ENCODE measurements around the gene EVC. TPM values are rescaled to one million over a fixed set of nuclear protein-coding genes. Genes with fewer than 3 reads are reported as not detected.

The EVC gene
- polyA plus RNA-seq (ENCODE audit: insufficient read length) = 14.8 TPM

DNA sequence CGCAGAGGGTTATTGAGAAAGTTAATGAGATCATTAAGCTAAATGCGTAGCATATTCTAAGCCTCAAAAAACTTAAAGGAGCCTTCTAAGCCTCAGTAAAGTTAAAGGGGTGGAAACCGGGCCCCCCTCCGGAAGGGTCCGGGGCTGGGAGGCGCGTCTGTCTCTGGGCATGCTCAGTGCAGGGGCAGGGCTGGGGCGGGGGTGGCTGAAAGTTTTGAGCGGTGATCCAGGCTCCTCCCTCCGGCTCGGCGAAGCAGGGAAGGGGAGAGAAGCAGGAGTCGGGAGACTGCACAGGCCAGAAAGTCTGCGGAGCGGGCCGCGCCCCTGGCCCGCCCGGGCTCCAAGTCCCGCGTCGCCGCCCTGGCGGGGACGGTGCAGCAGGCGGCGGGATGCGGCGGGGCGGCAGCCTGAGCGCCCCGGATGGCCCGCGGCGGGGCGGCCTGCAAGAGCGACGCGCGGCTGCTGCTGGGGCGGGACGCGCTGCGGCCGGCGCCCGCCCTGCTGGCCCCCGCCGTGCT, at the start of gene EVC:
Gene EVC, plus strand, starts transcription at position 241 of the 518 bp plus-strand sequence. Its CDS starts 180 bp downstream, at position 421.
- peak; percentile 47 for DNase-seq (ENCODE audit: low read depth)

DNA sequence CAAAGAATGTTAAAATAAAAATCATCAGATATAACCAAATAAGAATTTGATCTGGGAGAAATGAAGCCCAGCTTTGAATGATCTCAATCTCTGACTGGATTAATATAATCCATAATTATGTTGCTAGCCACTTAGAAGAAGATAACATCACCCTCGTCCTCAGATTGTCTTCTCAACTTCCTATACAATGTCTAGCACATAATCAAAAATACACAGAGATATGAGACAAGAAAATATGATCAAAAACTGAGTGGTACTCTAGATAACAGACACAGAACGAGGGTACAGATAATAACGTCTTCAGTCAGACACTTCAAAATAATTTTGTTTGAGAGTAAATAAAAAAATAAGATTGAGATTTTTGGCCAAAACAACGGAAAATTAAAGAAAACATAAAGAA, 49.8 kb upstream of the EVC start:
- no peak for DNase-seq (ENCODE audit: low read depth)

DNA sequence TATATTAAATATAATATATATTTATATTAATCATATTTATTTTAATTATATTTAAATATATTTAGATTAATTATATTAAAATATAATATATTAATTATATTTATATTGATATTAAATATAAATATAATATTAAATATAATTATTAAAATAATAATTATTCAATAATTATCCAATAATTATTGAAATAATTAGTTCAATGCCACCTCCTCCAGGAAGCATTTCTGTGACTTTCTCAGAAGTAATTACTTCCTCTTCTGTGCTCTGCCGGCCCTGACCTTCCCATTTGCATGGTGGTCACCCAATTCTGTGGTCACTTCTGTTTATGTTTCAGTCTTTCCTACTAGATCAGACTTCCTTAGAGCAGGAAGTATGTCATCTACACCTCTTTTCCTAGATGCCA, 48.4 kb upstream of the EVC start:
- no peak for DNase-seq (ENCODE audit: low read depth)

DNA sequence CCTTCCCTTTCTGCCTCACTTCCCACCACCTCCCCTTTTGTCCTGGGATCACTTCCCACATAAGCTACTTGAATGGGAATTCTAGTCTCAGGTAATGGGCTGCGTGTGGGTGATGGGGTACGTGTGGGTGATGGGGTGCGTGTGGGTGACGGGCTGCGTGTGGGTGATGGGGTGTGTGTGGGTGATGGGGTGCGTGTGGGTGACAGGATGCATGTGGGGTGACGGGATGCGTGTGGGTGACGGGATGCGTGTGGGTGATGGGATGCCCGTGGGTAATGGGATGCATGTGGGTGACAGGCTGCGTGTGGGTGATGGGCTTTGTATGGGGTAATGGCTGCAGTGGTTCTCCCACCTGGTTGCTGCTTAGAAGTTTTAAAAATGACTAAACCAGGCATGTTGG, 46.2 kb upstream of the EVC start:
- DNase-seq (ENCODE audit: low read depth) = no peak

DNA sequence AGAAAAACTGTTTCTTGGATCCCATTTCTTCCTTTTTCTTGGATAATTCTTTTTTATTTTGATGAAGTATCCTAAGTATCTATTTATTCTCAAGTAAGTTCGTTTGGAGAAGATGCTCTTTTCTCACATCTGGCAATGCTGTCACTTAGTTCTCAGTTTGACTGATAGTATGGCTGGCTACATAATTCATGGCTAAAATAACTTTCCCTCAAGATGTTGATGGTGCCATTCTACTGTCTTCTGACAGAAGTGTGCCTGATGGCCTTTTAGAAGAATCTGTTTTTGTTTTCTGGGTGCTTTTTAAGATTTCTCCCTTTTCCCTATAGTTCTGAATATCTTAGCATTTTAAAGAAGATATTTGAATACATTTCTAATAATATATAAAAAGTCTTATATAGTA, 44.3 kb upstream of the EVC start:
- no peak for DNase-seq (ENCODE audit: low read depth)

DNA sequence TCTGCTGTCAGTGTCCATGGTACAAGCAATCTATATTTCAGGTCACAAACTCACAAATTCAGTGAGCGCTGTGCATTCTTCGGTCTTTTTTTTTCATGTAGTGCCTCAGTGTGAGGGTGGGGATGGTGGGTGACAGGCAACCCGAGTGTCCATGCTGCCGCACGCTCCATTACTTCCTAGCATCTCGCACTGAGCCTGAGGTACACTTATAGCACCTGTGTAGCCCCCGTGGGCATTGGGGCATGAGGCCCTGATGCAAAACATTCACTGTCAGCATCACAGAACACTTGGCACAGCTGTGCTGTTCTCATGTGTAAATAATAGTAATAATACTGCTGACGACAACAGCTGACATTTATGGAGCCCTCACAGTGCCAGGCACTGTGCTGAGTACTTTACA, 34.2 kb upstream of the EVC start:
- no peak for DNase-seq (ENCODE audit: low read depth)

DNA sequence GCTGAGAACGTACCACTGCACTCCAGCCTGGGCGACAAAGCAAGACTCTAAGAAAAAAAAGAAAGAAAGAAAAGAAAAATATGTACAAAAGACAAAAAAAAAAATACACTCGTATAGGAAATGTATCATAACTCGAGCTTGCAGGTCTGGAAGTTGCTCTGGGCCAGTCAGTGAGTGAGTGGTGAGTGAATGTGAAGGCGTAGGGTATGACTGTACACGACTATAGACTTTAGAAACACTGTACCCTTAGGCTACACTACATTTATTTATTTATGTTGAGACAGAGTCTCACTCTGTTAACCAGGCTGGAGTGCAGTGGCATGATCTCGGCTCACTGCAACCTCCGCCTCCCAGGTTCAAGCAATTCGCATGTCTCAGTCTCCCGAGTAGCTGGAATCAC, 32.0 kb upstream of the EVC start:
- no peak for DNase-seq (ENCODE audit: low read depth)

DNA sequence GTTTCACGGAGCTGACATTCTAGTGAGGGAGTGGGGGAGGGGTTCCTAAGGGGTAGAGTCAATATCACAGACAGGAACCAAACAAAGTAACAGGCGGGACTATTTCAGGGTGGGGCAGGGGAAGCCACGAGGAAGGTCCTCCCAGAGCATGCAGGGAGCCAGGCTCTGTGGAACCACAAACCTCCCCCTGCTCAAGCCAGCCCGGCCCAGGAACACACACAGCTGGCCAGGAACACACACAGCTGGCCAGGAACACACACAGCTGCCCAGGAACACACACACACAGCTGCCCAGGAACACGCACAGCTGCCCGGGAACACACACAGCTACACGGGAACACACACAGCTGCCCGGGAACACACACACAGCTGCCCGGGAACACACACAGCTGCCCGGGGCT, 27.4 kb upstream of the EVC start:
- no peak for DNase-seq (ENCODE audit: low read depth)

DNA sequence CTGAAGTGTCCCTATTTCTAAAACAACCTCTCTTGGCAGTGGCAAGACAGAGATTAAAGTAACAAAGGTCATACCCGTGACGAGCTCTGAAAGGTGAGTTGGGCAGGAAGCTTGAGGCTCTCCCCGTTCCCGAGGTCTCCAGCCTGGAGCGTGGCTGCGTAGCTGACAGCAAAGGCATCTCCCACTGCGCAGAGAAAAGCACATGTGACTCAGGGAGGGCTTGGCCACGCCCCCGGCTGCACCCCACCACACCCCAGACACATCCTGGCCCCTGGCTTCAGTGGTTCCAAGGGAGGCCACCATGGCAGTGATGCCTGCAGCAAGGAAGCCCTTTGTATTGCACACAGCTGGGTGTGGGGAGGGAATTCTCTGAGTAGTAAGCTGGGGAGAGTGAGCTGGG, 25.7 kb upstream of the EVC start:
- DNase-seq (ENCODE audit: low read depth) = no peak

DNA sequence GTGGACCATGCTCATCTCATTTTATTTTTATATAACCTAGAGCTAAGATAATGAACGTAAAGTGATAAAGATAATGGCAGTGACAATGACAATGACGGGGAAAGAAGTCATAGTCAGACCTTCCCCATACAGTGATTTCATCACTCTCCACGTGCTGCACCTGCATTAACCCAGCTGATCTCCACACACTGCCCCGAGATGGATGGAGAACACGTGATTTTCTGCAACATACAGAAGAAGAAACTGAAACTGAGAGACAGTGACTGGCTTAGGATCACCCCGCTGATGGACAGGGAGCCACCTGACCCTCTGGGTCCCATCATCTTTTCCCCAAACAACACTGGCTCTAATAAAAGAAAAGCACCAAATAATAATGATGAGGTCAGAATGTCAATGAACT, 24.7 kb upstream of the EVC start:
- no peak for DNase-seq (ENCODE audit: low read depth)

DNA sequence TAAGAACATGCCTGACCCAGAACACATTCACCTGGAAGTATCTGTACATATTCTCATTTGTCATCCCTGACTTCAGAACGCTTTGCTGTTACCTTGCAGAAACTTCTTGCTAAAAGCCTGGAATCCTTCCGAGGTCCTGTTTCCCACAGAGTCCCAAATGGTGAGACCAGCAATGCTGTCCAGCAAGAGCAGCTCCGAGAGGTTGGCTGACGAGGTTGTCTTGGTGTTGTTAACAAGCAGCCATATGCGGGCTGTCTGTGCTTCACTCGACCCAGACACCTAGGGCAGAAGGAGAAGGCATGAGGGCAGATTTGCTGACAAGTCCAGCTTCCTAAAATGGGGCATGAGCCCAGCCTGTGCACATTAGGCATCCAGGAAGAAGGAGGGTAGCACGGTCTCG, 21.9 kb upstream of the EVC start:
- no peak for DNase-seq (ENCODE audit: low read depth)

DNA sequence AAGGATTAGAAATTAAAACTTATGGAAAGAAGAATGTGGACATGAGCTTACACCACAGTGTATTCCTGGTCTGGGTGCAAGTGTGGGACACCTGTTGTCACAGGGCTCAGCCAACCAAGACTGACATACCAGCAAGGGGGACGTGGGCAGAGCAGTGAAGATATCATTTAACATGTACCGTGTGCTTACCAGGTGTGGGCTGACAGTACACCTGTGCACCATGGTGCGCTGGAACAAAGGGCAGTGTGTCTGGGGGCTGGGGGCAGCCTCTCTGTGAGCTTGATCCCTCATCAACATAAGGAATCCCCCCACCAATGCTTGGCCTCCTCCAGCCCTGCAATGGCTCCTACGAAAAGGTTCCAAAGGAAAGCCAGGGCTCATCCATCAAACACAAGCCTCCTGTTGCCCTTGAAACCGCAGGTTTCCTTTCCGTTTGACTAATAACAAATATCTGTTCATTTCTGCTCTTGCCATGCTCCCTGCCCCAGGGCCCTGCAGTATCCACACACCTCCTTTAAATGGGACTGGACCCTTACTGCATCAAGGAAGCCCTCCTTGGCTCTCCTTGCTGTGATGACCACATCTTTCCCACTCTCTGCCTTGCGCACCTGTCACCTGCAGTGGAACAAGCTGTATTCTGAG, 19.4 kb upstream of the EVC start:
- DNase-seq (ENCODE audit: low read depth) = no peak

DNA sequence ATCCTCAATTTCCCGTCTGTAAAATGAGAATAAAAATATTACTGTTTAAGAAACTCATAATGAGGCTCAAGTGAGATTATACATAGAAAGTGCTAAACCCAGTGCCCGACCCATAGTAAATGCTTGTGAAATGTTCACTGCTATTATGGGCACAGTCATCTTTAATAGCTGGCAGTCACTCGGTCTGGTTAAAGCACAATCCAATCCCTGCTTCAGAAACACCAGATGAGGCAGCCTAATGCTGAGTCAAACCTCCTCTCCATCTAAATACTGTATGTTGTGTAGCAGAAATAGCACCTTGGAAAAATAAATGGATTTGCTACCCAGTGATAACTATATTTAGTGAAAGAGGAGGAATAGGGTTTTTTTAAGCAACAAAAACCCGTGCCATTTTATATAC, 17.1 kb upstream of the EVC start:
- no peak for DNase-seq (ENCODE audit: low read depth)

DNA sequence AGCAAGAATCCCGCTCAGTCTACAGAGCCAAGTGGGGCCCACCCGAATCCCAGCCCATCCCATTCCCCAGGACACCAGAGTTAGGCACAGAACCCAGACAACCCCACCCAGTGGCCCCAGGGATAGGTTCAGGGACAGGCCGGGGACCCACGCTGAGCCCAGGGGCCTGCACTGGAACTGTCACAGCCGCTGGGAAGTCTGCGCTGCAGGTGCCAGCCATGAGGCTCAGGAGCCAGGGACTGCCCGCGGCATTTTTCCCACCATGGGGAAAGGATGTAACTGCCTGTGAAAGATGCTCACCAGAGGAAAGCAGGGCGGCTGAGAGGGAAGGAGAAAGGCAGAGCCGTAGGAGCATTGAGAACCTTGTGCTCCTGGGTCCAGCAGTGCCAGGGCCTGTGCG, 14.7 kb upstream of the EVC start:
- DNase-seq (ENCODE audit: low read depth) = no peak

DNA sequence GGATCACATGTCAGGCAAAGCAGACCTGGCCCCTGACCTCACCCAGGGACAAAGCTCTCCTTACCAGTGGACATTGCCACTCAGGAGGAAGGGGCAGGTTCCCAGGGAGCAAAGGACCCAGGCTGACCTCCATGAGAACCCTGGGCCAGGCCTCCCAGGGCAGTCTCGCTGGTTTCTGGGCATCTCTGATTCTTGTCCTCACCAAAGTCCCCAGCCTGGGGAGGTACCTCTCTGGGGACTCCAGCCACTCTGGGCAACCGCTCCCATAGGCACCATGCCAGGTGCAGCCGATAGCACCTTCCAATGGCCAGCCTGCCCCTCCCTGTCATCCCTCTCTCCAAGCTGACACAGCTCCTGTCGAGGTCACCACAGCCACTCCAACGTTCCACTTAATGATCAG, 10.5 kb upstream of the EVC start:
- no peak for DNase-seq (ENCODE audit: low read depth)

DNA sequence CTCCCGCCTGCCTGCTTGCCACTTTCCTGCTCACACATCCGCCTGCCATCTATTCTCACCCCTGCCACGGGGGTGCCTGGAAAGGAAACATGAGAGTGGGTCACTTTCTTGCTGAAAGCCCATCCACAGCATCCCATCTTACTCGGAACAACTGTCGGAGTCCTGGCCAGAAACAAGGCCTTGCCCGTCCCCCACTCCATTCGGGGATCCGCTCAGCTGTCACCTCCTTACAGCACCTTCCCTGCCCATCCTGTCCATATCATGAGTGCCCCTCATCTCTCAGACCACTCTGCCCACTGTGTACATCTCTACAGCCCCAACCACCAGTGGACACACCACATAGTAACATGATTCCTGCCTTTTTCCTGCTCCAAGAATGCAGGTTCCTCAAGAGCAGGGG, 9.0 kb upstream of the EVC start:
- no peak for DNase-seq (ENCODE audit: low read depth)

DNA sequence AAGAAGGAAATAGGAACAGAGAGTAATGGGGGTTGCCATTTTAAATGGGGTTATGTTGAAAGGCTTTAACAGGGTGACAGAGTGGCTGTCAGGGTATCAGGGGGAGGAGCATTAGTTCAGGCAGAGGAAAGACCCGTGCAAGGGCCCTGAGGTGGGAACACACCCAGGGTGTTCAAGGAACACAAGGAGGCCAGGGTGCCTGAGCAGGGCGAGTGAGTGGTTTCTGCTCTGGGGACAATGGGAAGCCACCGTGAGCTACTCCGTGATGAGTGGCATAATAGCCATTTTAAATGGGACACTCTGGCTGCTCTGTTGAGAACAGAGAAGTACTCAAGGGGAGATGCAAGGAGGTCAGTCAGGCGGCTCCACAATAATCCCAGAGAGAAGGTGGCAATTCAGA, 7.2 kb upstream of the EVC start:
- DNase-seq (ENCODE audit: low read depth) = no peak

DNA sequence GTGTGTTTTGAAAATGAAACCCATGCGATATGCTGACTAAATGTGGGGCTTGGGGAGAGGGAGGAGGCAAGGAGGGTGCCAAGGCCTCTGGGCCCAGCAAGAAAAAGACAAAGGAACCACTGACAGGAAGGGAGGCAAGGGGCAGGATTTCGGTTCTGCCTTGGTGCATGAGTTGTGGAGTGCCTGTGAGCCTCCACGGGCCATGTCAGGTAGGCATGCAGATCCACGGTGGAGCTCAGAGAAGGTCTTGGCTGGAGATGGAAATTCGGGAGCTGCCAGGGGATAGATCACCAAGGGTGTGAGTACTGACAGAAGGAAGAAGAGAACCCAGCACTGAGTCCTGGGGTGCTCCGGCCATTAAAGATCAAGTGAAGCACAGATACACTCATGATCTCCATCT, 6.7 kb upstream of the EVC start:
- DNase-seq (ENCODE audit: low read depth) = no peak

DNA sequence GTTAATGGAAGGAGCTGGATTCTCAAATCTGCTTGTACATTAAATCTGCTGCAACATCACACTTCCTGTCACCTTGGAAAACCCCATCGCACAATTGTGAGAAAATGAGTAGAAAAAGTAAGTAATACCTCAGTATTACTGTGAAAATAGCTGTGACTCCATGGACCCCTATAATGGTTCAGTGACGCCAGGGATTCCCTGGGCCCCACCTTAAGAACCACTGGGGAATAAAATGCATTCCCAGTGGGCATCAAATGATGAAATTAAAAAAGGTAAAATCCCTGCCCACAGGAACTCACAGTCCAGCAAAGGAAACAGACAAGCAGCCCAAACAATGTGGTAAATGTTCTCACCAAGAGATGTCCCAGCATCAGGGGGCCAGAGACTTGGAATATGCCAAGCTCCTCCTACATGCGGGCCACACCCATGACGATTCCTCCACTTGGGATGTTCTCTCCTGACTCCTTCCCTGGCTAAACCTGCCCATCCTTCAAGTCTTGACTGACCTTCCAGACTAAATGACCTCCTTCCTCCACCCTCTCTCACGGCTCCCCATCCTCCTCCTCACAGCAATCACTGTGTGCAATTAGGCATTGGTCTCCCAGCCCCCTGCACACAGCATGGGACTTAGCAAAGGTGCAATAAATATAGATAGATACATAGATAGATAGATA, 5.2 kb upstream of the EVC start:
- DNase-seq (ENCODE audit: low read depth) = no peak

DNA sequence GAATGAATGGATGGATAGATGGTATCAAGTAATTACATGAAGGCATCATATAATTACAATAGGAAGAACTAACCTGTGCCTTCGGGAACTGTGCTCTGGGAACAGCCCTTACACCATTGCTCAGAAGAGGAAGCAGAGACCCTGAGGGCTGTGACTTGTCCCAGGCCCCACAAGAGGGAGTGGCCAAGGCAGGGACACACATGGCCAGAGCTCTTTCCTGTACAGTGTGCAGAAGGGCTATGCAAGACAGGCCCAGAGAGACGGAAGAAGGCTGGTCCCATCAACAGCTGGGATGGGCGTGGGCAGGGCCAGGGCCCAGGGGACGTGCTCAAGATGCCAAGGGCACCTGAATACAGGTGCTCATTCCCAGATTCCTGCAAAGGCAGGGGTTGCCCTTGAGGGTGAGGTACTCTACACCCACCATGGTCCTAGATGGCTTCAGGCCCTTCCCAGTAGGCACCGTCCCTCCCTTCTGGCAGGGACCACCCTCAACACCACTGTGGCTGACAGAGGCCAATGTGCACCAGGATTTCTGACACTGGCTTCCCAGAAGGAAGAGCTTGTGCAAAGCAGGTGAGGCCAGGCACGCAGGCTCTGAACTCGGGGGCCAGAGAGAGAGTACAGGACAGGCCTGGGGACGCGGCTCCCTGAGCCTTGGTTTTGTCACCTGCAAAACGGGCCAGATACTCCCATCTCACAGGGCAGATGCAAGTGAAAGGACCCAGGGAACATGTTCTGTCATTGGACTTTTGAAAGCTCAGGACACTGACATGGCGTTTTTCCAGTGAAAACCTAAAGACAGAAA, 4.3 kb upstream of the EVC start:
- DNase-seq (ENCODE audit: low read depth) = no peak

DNA sequence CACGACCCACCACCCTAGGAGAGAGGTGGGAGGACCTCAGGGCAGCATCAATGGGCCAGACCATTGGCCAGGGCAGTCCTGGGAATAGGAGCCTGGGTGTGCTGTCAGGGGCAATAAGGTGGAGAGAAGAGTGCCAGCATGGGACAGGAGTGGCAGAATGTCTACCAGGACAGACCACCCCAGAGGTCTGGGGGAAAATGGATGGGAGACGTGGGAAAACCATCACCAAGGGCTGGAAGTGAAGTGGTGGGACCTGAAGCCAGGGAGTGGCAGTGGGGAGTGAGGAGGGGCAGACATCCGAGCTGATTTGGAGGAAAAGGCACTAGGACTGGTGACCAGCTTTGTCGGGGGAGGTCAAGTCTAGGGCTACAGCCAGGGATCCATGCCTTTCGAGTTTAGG, 3.6 kb upstream of the EVC start:
- DNase-seq (ENCODE audit: low read depth) = no peak

DNA sequence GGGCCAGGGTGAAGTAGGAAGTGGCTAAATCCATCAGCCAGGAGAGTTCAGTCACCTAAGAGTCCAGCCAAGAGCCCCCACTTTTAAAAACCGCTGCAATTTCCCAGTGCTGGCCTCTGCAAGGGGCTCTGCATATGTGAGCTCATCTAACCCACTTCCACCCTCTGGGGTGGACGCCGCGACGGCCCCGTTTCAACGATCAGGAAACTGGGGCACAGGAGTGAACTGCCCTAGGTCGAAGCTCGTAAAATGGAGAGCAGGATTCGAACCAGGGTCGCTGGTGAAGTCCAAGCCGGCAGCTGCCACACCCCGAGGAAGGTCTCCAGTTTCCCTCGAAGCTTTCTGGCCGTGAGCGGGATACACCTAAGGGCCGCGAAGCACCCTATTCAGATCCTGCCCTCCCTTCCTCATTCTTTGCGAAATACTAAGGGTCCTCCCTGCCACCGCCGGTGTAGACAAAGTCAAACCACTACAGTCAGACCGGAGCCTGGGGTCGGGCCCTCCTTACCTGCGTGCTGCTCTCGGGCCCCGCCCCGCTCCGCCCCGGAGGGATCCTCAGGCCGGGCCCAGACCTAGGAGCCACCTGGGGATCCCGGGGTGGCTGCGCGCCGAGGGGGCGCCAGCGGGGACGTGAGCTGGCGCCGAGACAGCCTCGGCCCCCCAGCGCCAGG, 3.1 kb upstream of the EVC start:
- DNase-seq (ENCODE audit: low read depth) = no peak
